Right lobe of liver (tissue), 6 donors: ENCODE measurements around the gene RPL6. TPM values are rescaled to one million over a fixed set of nuclear protein-coding genes. Genes with fewer than 3 reads are reported as not detected.
A peak's percentile ranks its signal among the peaks of the same experiment; 100 is the strongest.

Experiments used
- ATAC-seq, 4 donors: fragments of 200-7000 bp; cut with Tn5 transposase; one replicate each; pipeline ENCODE4 v1.9.1; 2020; ENCODE audit warnings: mild to moderate bottlenecking in 4 of 4, moderate library complexity in 4 of 4
- DNase-seq, 3 donors: peaks; one replicate each; pipeline ENCODE4 v3.0.0-alpha.2; 2020
- H3K27ac ChIP-seq, 3 donors: fragments of 200-600 bp; one replicate each; pipeline ENCODE4 v1.8.0; 2022
- H3K27me3 ChIP-seq, 2 donors: fragments of 200-600 bp; one replicate each; pipeline ENCODE4 v1.8.0; 2022
- H3K36me3 ChIP-seq, 4 donors: fragments of 200-600 bp; sonication (generic) in 1 of 4; one replicate each; pipeline versions ENCODE4 v1.5.1 to v1.8.0; 2017 to 2022; ENCODE audit warnings: control low read depth in 1 of 4
- H3K4me1 ChIP-seq, 4 donors: fragments of 200-600 bp; sonication (generic) in 1 of 4; one replicate each; pipeline versions ENCODE4 v1.5.1 to v1.8.0; 2017 to 2022; ENCODE audit warnings: control low read depth in 1 of 4
- H3K4me3 ChIP-seq, 3 donors: fragments of 200-600 bp; one replicate each; pipeline ENCODE4 v1.8.0; 2022
- H3K9me3 ChIP-seq, 4 donors: fragments of 200-600 bp; sonication (generic) in 1 of 4; one replicate each; pipeline versions ENCODE4 v1.5.1 to v1.8.0; 2017 to 2022; ENCODE audit warnings: control low read depth in 1 of 4
- POLR2A ChIP-seq: fragments of 450-650 bp; IDR thresholded peaks from one replicate; pipeline ENCODE4 v1.6.1; 2017; ENCODE audit warnings: antibody characterized with exemption, mild to moderate bottlenecking
- WGBS: methylation state at CpG from one replicate; pipeline ENCODE4 v1.1.6; 2018; ENCODE audit warnings: low coverage, low lambda C conversion rate; ENCODE audit not compliant: insufficient coverage; ENCODE audit errors: missing lambda C conversion rate; 5-methylcytosine and 5-hydroxymethylcytosine counted together
- intact Hi-C, 2 donors: fragments of 100-400 bp; cut with DNase I; formaldehyde crosslinking; loops; one replicate each; pipeline versions ENCODE4 v1.11.2 to v1.14.1; 2022
- total RNA-seq, 6 experiments: library from RNA; depleted of rRNA in 2 of 6; stranded (reverse); fragments of >200 nt in 2 of 6; fragmentation: NEBNext Ultra II Directional in 3 of 6; extraction: Animal tissue kit (Norgen Biotek cat#: 25700) in 3 of 6; gene quantifications; one replicate each; pipeline versions ENCODE4 v1.1.0 to v1.2.4, GENCODE V29; 2016 to 2023
- TF ChIP-seq, protein P1 (sequence below), 4 donors: fragments of 200-600 bp in 3 of 4; fragments of 450-650 bp in 1 of 4; IDR thresholded peaks; one replicate each; pipeline versions ENCODE4 v1.5.1 to v1.8.0; 2016 to 2022; ENCODE audit warnings: antibody characterized with exemption in 4 of 4, mild to moderate bottlenecking in 2 of 4
- donor health status: DM: no; HTN: yes; CAD: no.
- donor health status: DM: no; HTN: no; CAD: no.
- donor health status: DM: no; HTN: no; CAD: no.
- donor health status: DM: no; HTN: yes; CAD: no.
- donor health status: DM: no; HTN: yes; CAD: no.

RPL6 gene
- total RNA-seq, 6 experiments from 2014 or later = 393 to 887 (median 470) TPM

DNA sequence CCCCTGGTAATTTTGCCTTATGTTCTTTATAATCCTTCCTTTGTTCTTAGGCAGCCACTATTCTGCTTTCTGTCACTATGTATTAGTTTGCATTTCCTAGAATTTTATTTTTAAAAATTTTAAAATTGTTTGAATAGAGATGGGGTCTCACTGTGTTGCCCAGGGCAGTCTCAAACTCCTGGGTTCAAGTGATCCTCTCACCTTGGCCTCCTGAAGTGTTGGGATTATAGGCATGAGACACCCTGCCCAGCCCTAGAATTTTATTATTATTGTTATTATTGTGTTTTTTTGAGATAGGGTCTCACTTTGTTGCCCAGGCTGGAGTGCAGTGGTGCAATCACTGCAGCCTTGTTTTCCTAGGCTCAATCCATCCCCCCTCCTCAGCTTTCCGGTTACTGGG lies 12.0 kb upstream of the RPL6 start:
- Histone ChIP-seq H3K36me3 (no peaks in the 10 kb centered on the region), H3K4me3 (no peak overlapping the region), H3K27me3 (no peaks in the 10 kb centered on the region), H3K4me1 (peaks cover 0 to 54% (median 18%) of the 10 kb centered on the region in 4 donors), H3K9me3 (no peaks in the 10 kb centered on the region), H3K27ac (peak overlapping the region in 1 of 3 donors; percentile 87)
- DNase-seq = no peak
- no peak for ATAC-seq
- TF ChIP-seq, protein P1, sequence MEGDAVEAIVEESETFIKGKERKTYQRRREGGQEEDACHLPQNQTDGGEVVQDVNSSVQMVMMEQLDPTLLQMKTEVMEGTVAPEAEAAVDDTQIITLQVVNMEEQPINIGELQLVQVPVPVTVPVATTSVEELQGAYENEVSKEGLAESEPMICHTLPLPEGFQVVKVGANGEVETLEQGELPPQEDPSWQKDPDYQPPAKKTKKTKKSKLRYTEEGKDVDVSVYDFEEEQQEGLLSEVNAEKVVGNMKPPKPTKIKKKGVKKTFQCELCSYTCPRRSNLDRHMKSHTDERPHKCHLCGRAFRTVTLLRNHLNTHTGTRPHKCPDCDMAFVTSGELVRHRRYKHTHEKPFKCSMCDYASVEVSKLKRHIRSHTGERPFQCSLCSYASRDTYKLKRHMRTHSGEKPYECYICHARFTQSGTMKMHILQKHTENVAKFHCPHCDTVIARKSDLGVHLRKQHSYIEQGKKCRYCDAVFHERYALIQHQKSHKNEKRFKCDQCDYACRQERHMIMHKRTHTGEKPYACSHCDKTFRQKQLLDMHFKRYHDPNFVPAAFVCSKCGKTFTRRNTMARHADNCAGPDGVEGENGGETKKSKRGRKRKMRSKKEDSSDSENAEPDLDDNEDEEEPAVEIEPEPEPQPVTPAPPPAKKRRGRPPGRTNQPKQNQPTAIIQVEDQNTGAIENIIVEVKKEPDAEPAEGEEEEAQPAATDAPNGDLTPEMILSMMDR (IDR thresholded peaks at IDR 0.05) = no peak
- 100% methylated on average over 1 of the region's 1 CpG for WGBS
- intact Hi-C loops = no loop called here

DNA sequence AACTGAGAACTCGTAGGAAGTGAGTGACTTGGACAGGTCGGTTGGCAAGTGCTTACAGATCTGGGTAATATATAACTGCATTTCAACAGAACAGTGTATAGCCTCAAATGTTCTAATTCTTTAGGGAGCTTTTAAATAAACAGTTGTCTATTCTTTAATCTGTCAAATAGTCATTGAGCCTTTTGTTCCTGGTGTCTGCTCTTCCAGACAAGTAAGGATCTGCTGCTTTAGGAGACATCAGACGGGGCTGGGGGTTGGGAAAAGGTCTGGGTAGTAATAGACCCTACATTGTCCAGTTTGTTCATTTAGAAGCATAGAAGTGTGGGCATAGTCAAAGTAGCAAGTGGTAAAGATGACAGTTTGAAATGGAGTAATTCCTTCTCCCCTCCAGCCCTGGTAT lies 11.3 kb upstream of the RPL6 start:
- no peaks in the 10 kb centered on the region for H3K9me3 ChIP-seq
- H3K4me1 ChIP-seq = peaks cover 0 to 57% (median 18%) of the 10 kb centered on the region in 4 donors
- ATAC-seq (no peak), DNase-seq (no peak)
- no peak overlapping the region for H3K4me3 ChIP-seq
- no peak for TF ChIP-seq POLR2A
- TF ChIP-seq, protein P1 (IDR thresholded peaks at IDR 0.05) = no peak
- H3K27ac ChIP-seq = peak overlapping the region in 2 of 3 donors; percentile 27 to 99
- H3K36me3 ChIP-seq = no peaks in the 10 kb centered on the region
- intact Hi-C loops = no loop called here
- H3K27me3 ChIP-seq = no peaks in the 10 kb centered on the region
- WGBS = 21% methylated on average over 3 of the region's 3 CpGs

DNA sequence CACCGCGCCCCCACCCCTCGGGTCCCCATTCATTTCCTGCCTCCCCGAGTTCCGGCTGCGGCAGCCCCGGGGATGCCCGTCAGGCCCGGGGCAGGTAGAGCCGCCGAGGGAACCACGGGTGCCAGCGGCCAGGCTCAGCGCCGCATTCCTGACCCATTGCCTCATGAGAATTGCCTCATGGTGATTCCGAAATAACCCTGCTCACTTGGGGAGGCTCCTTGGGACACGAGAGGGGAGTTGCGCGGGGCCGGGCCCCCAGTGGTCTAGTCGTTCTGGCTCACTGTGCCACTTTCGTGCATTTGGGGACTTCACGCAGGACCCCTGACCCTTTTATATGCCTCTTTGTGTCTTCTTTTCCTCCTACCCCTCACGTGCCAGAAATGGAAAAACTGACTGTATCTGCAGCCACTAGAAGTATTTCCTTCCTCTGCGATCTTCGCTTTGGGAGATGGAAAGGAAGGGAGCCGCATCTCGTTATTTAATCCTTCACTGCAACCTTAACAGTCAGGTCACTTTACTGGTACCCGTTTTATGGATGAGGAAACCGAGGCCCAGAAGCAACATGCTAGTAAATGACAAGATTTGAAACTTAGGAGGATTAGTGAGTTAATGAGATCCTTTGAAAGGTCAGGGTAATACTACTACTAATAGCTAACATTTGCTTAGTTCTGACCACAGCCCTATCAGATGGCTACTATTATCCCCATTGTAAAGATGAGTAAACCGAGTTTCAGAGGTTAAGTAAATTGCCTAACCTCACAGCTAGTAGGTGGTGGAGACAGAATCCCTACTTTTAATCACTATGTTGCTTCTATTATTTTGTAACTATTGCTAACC lies 10.1 kb upstream of the RPL6 start:
- H3K4me1 ChIP-seq = peaks cover 0 to 64% (median 20%) of the 10 kb centered on the region in 4 donors
- H3K36me3 ChIP-seq = no peaks in the 10 kb centered on the region
- WGBS = 2% methylated on average over 16 of the region's 31 CpGs
- intact Hi-C loops = no loop called here
- peak overlapping the region; percentile 69 to 96 (median 88) for H3K4me3 ChIP-seq
- ATAC-seq = peak; percentile 63 to 75 (median 74)
- no peak for TF ChIP-seq POLR2A
- TF ChIP-seq, protein P1 (IDR thresholded peaks at IDR 0.05) = no peak
- no peaks in the 10 kb centered on the region for H3K27me3 ChIP-seq
- H3K9me3 ChIP-seq = no peaks in the 10 kb centered on the region
- peak overlapping the region; percentile 93 to 99 (median 99) for H3K27ac ChIP-seq
- peak; percentile 74 for DNase-seq

DNA sequence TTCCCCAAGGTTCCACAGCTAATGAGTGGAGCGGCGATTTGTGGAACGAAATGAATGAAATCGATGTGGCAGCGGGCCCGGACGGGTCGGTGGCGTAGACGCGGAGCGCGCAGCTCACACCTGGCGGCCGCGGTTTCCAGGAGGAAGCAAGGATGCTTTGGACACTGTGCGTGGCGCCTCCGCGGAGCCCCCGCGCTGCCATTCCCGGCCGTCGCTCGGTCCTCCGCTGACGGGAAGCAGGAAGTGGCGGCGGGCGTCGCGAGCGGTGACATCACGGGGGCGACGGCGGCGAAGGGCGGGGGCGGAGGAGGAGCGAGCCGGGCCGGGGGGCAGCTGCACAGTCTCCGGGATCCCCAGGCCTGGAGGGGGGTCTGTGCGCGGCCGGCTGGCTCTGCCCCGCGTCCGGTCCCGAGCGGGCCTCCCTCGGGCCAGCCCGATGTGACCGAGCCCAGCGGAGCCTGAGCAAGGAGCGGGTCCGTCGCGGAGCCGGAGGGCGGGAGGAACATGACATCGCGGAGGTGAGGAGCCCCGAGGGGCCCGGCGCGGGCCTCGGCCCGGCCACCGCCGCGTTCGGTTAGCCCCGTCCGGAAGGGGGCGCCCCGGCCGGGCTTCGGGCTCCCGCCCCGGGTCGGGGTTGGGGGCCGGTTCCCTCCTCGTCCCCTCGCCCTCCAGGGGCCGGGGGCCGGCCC lies 9.3 kb upstream of the RPL6 start, which contains the start of gene PTPN11:
Gene PTPN11 (plus strand): TSS at position 340 of the 689 bp plus-strand sequence. CDS start 165 bp downstream, at position 505.
- Histone ChIP-seq H3K27me3 (no peaks in the 10 kb centered on the region), H3K4me1 (peaks cover 0 to 71% (median 21%) of the 10 kb centered on the region in 4 donors)
- intact Hi-C loops = no loop called here

More for the DNA sequence above, 9.3 kb upstream of the RPL6 start, which contains the start of gene PTPN11:
- H3K27ac ChIP-seq = peak within 1 kb of the TSS; percentile 93 to 99 (median 99)
- ATAC-seq (peak; percentile 73 to 82 (median 80)), DNase-seq (peak; percentile 90)
- peak; percentile 94 for TF ChIP-seq POLR2A
- TF ChIP-seq, protein P1 (IDR thresholded peaks at IDR 0.05) = peak; percentile 45 to 57 (median 52)
- WGBS = 0% methylated on average over 5 of the region's 89 CpGs
- no peaks in the 10 kb centered on the region for H3K36me3 ChIP-seq
- H3K9me3 ChIP-seq = no peaks in the 10 kb centered on the region
- peak within 1 kb of the TSS; percentile 69 to 96 (median 88) for H3K4me3 ChIP-seq
